ENCODE measurements around the gene BARX2.

GRCh38 chr11:129331217-129331616, 44.4 kb upstream of the BARX2 start:
- TF ChIP-seq POLR2A (IDR thresholded peaks at IDR 0.05), result no peak
- no peak for TF ChIP-seq CTCF (IDR thresholded peaks at IDR 0.05)

All from uterus (tissue), 2 donors.